A549 (cell line): ENCODE measurements around the gene MPP3. TPM values are rescaled to one million over a fixed set of nuclear protein-coding genes. Genes with fewer than 3 reads are reported as not detected.

Experiments
- ATAC-seq, 2 experiments: fragments of 200-7000 bp in 1 of 2; fragments of >200 bp in 1 of 2; cut with Nextera tagmentation in 1 of 2; cut with Tn5 transposase in 1 of 2; 3 replicates each; pipeline versions ENCODE4 v1.8.0 to v1.9.1; 2018 to 2020; ENCODE audit warnings: mild to moderate bottlenecking in 1 of 2, moderate library complexity in 1 of 2
- CTCF ChIA-PET: fragments of 300-600 bp; sonication (Branson Sonifier 250); formaldehyde crosslinking; extraction: SDS; loops from one replicate; lab custom pipeline; 2021; ENCODE audit warnings: antibody characterized with exemption, inconsistent platforms; lab: Yijun Ruan, JAX
- POLR2A ChIA-PET: fragments of 350-600 bp; formaldehyde crosslinking; extraction: SDS; loops from one replicate; lab custom pipeline; 2021; ENCODE audit warnings: antibody characterized with exemption, inconsistent platforms; lab: Yijun Ruan, JAX
- DNase-seq, 2 experiments: peaks; one replicate each; pipeline versions ENCODE4 v3.0.0 to v3.0.0-alpha.2; 2011 to 2016; ENCODE audit warnings: low read depth in 1 of 2, low spot score in 1 of 2
- FAIRE-seq: peaks from 2 replicates; lab custom pipeline; 2011; peaks lifted over from hg19 to GRCh38; lab: Jason Lieb, UNC
- H3K27ac ChIP-seq, 2 experiments: fragments of >200 bp; sonication (Bioruptor Twin); formaldehyde crosslinking; 3 replicates each; pipeline ENCODE4 v1.5.1; 2016 to 2017
- H3K4me1 ChIP-seq: fragments of >200 bp; sonication (Bioruptor Twin); formaldehyde crosslinking; 3 replicates; pipeline ENCODE4 v1.6.1; 2016
- H3K4me2 ChIP-seq: fragments of >200 bp; sonication (Bioruptor Twin); formaldehyde crosslinking; 3 replicates; pipeline ENCODE4 v1.6.1; 2016
- H3K4me3 ChIP-seq: fragments of >200 bp; sonication (Bioruptor Twin); formaldehyde crosslinking; 3 replicates; pipeline ENCODE4 v1.5.1; 2016
- H3K9me3 ChIP-seq: fragments of >200 bp; sonication (Bioruptor Twin); formaldehyde crosslinking; 3 replicates; pipeline ENCODE4 v1.6.1; 2016
- BHLHE40 ChIP-seq: IDR thresholded peaks from 2 replicates; pipeline ENCODE4 v1.6.1; 2012; ENCODE audit warnings: low read depth, low read length, inconsistent platforms
- CBX2 ChIP-seq: fragments of 200-600 bp; sonication (generic); IDR thresholded peaks from 2 replicates; pipeline ENCODE4 v1.6.1; 2016; ENCODE audit warnings: low read depth, mild to moderate bottlenecking, borderline replicate concordance
- CBX8 ChIP-seq: fragments of 200-600 bp; sonication (generic); IDR thresholded peaks from 2 replicates; pipeline ENCODE4 v1.6.1; 2016
- CTCF ChIP-seq: fragments of >200 bp; sonication (Bioruptor Twin); formaldehyde crosslinking; IDR thresholded peaks from 3 replicates; pipeline ENCODE4 v1.5.1; 2016
- EHF ChIP-seq: fragments of 250-450 bp; sonication (Bioruptor Pico); IDR thresholded peaks from 2 replicates; pipeline ENCODE4 v1.5.0; 2020; ENCODE audit warnings: mild to moderate bottlenecking
- ELK1 ChIP-seq: fragments of 150-350 bp; IDR thresholded peaks from 2 replicates; pipeline ENCODE4 v1.6.1; 2014; ENCODE audit warnings: low read depth, mild to moderate bottlenecking, low read length
- ESRRA ChIP-seq: fragments of 150-350 bp; IDR thresholded peaks from 2 replicates; pipeline ENCODE4 v1.6.1; 2014; ENCODE audit warnings: mild to moderate bottlenecking, low read length, borderline replicate concordance
- FOSL2 ChIP-seq, 2 experiments: fragments of 450-650 bp in 1 of 2; fragments of >200 bp in 1 of 2; sonication (Bioruptor Twin) in 1 of 2; formaldehyde crosslinking; IDR thresholded peaks; 2 replicates each; pipeline versions ENCODE4 v1.5.0 to v1.6.1; 2016 to 2020; ENCODE audit warnings: mild to moderate bottlenecking in 1 of 2, moderate library complexity in 1 of 2
- GATA3 ChIP-seq: IDR thresholded peaks from 2 replicates; pipeline ENCODE4 v1.6.1; 2012; ENCODE audit warnings: borderline replicate concordance
- HEYL ChIP-seq: fragments of 250-450 bp; sonication (Bioruptor Pico); IDR thresholded peaks from 2 replicates; pipeline ENCODE4 v1.8.0; 2021; ENCODE audit warnings: mild to moderate bottlenecking, moderate library complexity
- HMGXB4 ChIP-seq: fragments of 250-450 bp; sonication (Bioruptor Pico); IDR thresholded peaks from 2 replicates; pipeline ENCODE4 v1.5.0; 2021; ENCODE audit warnings: mild to moderate bottlenecking, moderate library complexity, borderline replicate concordance
- HOXB5 ChIP-seq: fragments of 250-450 bp; sonication (Bioruptor Pico); IDR thresholded peaks from 2 replicates; pipeline ENCODE4 v1.5.0; 2020; ENCODE audit warnings: mild to moderate bottlenecking, moderate library complexity
- JUN ChIP-seq, 2 experiments: fragments of >200 bp; sonication (Bioruptor Twin); formaldehyde crosslinking; IDR thresholded peaks; 2 replicates in 1 of 2; 3 replicates in 1 of 2; pipeline ENCODE4 v1.6.1; 2016 to 2017
- KDM5A ChIP-seq: fragments of 200-600 bp; sonication (generic); IDR thresholded peaks from 2 replicates; pipeline ENCODE4 v1.6.1; 2016; ENCODE audit warnings: antibody characterized with exemption, mild to moderate bottlenecking
- MAZ ChIP-seq: fragments of 150-350 bp; IDR thresholded peaks from 2 replicates; pipeline ENCODE4 v1.6.1; 2014; ENCODE audit warnings: antibody characterized with exemption, low read depth, low read length, borderline replicate concordance
- NFE2L2 ChIP-seq: fragments of 150-350 bp; conservative IDR thresholded peaks from 2 replicates; pipeline ENCODE4 v1.6.1; 2014; ENCODE audit warnings: low read length
- NPAS2 ChIP-seq: fragments of 250-450 bp; sonication (Bioruptor Pico); IDR thresholded peaks from 2 replicates; pipeline ENCODE4 v1.8.0; 2022; ENCODE audit warnings: mild to moderate bottlenecking, moderate library complexity, borderline replicate concordance
- PBX3 ChIP-seq: IDR thresholded peaks from 2 replicates; pipeline ENCODE4 v1.6.1; 2012
- RAD21 ChIP-seq, 2 experiments: fragments of >200 bp in 1 of 2; sonication (Bioruptor Twin) in 1 of 2; formaldehyde crosslinking in 1 of 2; IDR thresholded peaks in 1 of 2; conservative IDR thresholded peaks in 1 of 2; 2 replicates in 1 of 2; 3 replicates in 1 of 2; pipeline ENCODE4 v1.6.1; 2012 to 2018; ENCODE audit warnings: inconsistent platforms in 1 of 2
- RARB ChIP-seq: fragments of 250-450 bp; sonication (Bioruptor Pico); IDR thresholded peaks from 2 replicates; pipeline ENCODE4 v1.8.0; 2021; ENCODE audit warnings: mild to moderate bottlenecking, moderate library complexity
- REST ChIP-seq: fragments of 200-600 bp; sonication (generic); IDR thresholded peaks from 2 replicates; pipeline ENCODE4 v1.6.1; 2016; ENCODE audit warnings: antibody characterized with exemption, mild to moderate bottlenecking, moderate library complexity
- USF2 ChIP-seq: fragments of 450-650 bp; IDR thresholded peaks from 2 replicates; pipeline ENCODE4 v1.6.1; 2014; ENCODE audit warnings: antibody characterized with exemption
- ZC3H11A ChIP-seq: fragments of 450-650 bp; IDR thresholded peaks from 2 replicates; pipeline ENCODE4 v1.6.1; 2014; ENCODE audit warnings: antibody characterized with exemption, mild to moderate bottlenecking
- ZNF302 ChIP-seq: fragments of 250-450 bp; sonication (Bioruptor Pico); IDR thresholded peaks from 2 replicates; pipeline ENCODE4 v1.9.0; 2021; ENCODE audit warnings: inconsistent platforms, mild to moderate bottlenecking, moderate library complexity
- WGBS: methylation state at CpG from one replicate; pipeline ENCODE4 v1.1.6; 2017; ENCODE audit errors: missing lambda C conversion rate; 5-methylcytosine and 5-hydroxymethylcytosine counted together
- polyA plus RNA-seq, 4 experiments: library from polyadenylated mRNA; depleted of rRNA in 3 of 4; stranded (reverse); fragments of >200 nt; fragmentation: RNase III in 1 of 4; extraction: RNeasy Plus Mini Kit Qiagen cat#74134 plus additional on column Dnase treatment in 1 of 4; gene quantifications; 2 replicates in 3 of 4; 3 replicates in 1 of 4; pipeline ENCODE4 v1.2.3, GENCODE V29; 2011 to 2017

Gene MPP3
- polyA plus RNA-seq, 2 of the 4 experiments (the other 2 are of a cell fraction): 15.5 to 21.4 TPM

- no peak for ATAC-seq
- ChIA-PET CTCF (interaction anchor here (0.7 to 5.4 kb wide), 15 partner anchors 10 to 241 kb away, joined by 3 to 37 read pairs (median 4); partner anchors contain the start of genes CD300LG and DUSP3), POLR2A (interaction anchor here (0.9 kb wide), 1 partner anchor 28 kb away, joined by 3 read pairs; no protein-coding TSS in a partner anchor)
- H3K27ac ChIP-seq: no peak overlapping the region
- no peak overlapping the region for H3K4me3 ChIP-seq
- H3K4me1 ChIP-seq: peaks cover 21% of the 10 kb centered on the region
- DNase-seq: no peak
- TF ChIP-seq ZC3H11A: no peak
- no peak for TF ChIP-seq NFE2L2
- TF ChIP-seq CBX8: no peak
- no peak for TF ChIP-seq REST
- TF ChIP-seq BHLHE40: no peak
- TF ChIP-seq CTCF: no peak
- TF ChIP-seq HEYL (CRISPR knock-in tag): no peak
- TF ChIP-seq NPAS2: no peak
- no peak for TF ChIP-seq ESRRA
- TF ChIP-seq GATA3: no peak
- TF ChIP-seq KDM5A: no peak
- FAIRE-seq: no peak
- no peaks in the 10 kb centered on the region for H3K9me3 ChIP-seq
- WGBS: 96% methylated on average over 9 of the region's 9 CpGs
- no peak overlapping the region for H3K4me2 ChIP-seq
Measured at GRCh38 chr17:43817826-43818225, 15.1 kb downstream of the MPP3 start.

- H3K27ac ChIP-seq: peak overlapping the region in 1 of 2 experiments; percentile 75; a peak in 2 of 6 replicates
- H3K4me3 ChIP-seq: no peak overlapping the region
- H3K4me2 ChIP-seq: no peak overlapping the region
- DNase-seq (no peak), FAIRE-seq (no peak), ATAC-seq (peak in 1 of 2 experiments; percentile 5; a peak in 1 of 6 replicates)
- no peaks in the 10 kb centered on the region for H3K9me3 ChIP-seq
- ChIA-PET CTCF (interaction anchor here (0.6 to 5.4 kb wide), 13 partner anchors 8 to 143 kb away, joined by 3 to 37 read pairs (median 4); partner anchors contain the start of gene CD300LG), POLR2A (interaction anchor here (1.2 kb wide), 1 partner anchor 30 kb away, joined by 3 read pairs; no protein-coding TSS in a partner anchor)
- peaks cover 21% of the 10 kb centered on the region for H3K4me1 ChIP-seq
- WGBS: 91% methylated on average over 22 of the region's 24 CpGs
- no peak for TF ChIP-seq USF2
- TF ChIP-seq MAZ: no peak
- TF ChIP-seq EHF: no peak
- no peak for TF ChIP-seq RARB (CRISPR knock-in tag)
- TF ChIP-seq ZNF302: no peak
- no peak for TF ChIP-seq ELK1
- TF ChIP-seq GATA3: no peak
- TF ChIP-seq FOSL2 (IDR thresholded peaks at IDR 0.05): no peak
- no peak for TF ChIP-seq FOSL2 (CRISPR knock-in tag; IDR thresholded peaks at IDR 0.05)
- TF ChIP-seq NPAS2: no peak
- no peak for TF ChIP-seq JUN (IDR thresholded peaks at IDR 0.05)
- no peak for TF ChIP-seq ZC3H11A
- TF ChIP-seq HOXB5: no peak
- TF ChIP-seq PBX3: no peak
- no peak for TF ChIP-seq HMGXB4 (CRISPR knock-in tag)
- no peak for TF ChIP-seq CBX2
- TF ChIP-seq RAD21 (conservative IDR thresholded peaks at IDR 0.05 in 1 of 2, IDR thresholded peaks at IDR 0.05 in 1 of 2): no peak
Measured at GRCh38 chr17:43816336-43817320, 16.3 kb downstream of the MPP3 start.
